Right renal cortex interstitium (tissue), 3 donors: ENCODE results near the gene GPR87. TPM values are rescaled to one million over a fixed set of nuclear protein-coding genes. Genes with fewer than 3 reads are reported as not detected.

Experiments used
- polyA plus RNA-seq, 3 donors: library from polyadenylated mRNA; unstranded; fragments of 120-200 nt; gene quantifications; one replicate each; pipeline ENCODE4 v1.2.1, GENCODE V29; 2013; ENCODE audit not compliant: insufficient read length in 3 of 3

The GPR87 gene
- polyA plus RNA-seq, 3 donors, result 0.10 TPM; not detected in 2

Other genes with a start within 250 kb of the GPR87 start
- 1 to 10 TPM; 1.6 to 2.2 (median 2.1) TPM for gene MED12L, start 231.2 kb downstream of the GPR87 start, polyA plus RNA-seq
- under 1 TPM in 1 of 3 donors, not detected in 2; 0.12 TPM for gene GPR171, start 113.6 kb downstream of the GPR87 start, polyA plus RNA-seq
- gene P2RY14, start 38.3 kb downstream of the GPR87 start, polyA plus RNA-seq, result 1 to 10 TPM in 1 of 3 donors, under 1 TPM in 2; 0.62 to 1.0 (median 0.85) TPM
- 1 to 10 TPM; 1.3 to 1.8 (median 1.6) TPM for gene P2RY13, start 12.7 kb upstream of the GPR87 start, polyA plus RNA-seq
- 1 to 10 TPM; 1.1 to 1.5 (median 1.3) TPM for gene P2RY12, start 67.9 kb upstream of the GPR87 start, polyA plus RNA-seq
- 1 to 10 TPM; 1.7 to 2.2 (median 1.8) TPM for gene IGSF10, start 144.2 kb upstream of the GPR87 start, polyA plus RNA-seq